Trophoblast cell (in vitro differentiated cells and primary cell): ENCODE results near the gene ANGPTL1.
A peak's percentile ranks its signal among the peaks of the same experiment; 100 is the strongest.

Experiments used
- DNase-seq, 2 donors: peaks; one replicate each; pipeline ENCODE4 v3.0.0-alpha.2; 2016
- H2AFZ ChIP-seq: 2 replicates; pipeline ENCODE4 v1.6.1; 2013; ENCODE audit warnings: low read length, moderate library complexity, mild to moderate bottlenecking; ENCODE audit not compliant: insufficient read depth, poor library complexity
- H2AK5ac ChIP-seq: 2 replicates; pipeline ENCODE4 v1.6.1; 2013; ENCODE audit warnings: mild to moderate bottlenecking, low read length
- H2BK120ac ChIP-seq: 2 replicates; pipeline ENCODE4 v1.6.1; 2013; ENCODE audit warnings: low read length, mild to moderate bottlenecking, moderate library complexity; ENCODE audit not compliant: insufficient read depth, poor library complexity
- H2BK12ac ChIP-seq: 2 replicates; pipeline ENCODE4 v1.6.1; 2013; ENCODE audit warnings: mild to moderate bottlenecking, low read length, moderate library complexity
- H2BK5ac ChIP-seq: 2 replicates; pipeline ENCODE4 v1.6.1; 2013; ENCODE audit warnings: low read length, low read depth, moderate library complexity, mild to moderate bottlenecking; ENCODE audit not compliant: poor library complexity
- H3K14ac ChIP-seq: 2 replicates; pipeline ENCODE4 v1.6.1; 2013; ENCODE audit warnings: mild to moderate bottlenecking, low read length
- H3K18ac ChIP-seq: 2 replicates; pipeline ENCODE4 v1.6.1; 2013; ENCODE audit warnings: mild to moderate bottlenecking, low read length
- H3K23ac ChIP-seq: 2 replicates; pipeline ENCODE4 v1.6.1; 2013; ENCODE audit warnings: low read length
- H3K27ac ChIP-seq: 2 replicates; pipeline ENCODE4 v1.5.1; 2013; ENCODE audit warnings: low read depth, mild to moderate bottlenecking, inconsistent platforms, low read length, moderate library complexity
- H3K27me3 ChIP-seq: 2 replicates; pipeline ENCODE4 v1.6.1; 2013; ENCODE audit warnings: inconsistent platforms, mild to moderate bottlenecking, low read length, moderate library complexity; ENCODE audit not compliant: insufficient read depth
- H3K36me3 ChIP-seq, 2 experiments: 1 replicate in 1 of 2; 2 replicates in 1 of 2; pipeline ENCODE4 v1.6.1; 2013; ENCODE audit warnings: low read length in 2 of 2, mild to moderate bottlenecking in 2 of 2, moderate library complexity in 1 of 2; ENCODE audit not compliant: insufficient read depth in 2 of 2, control insufficient read depth in 1 of 2
- H3K4ac ChIP-seq: 2 replicates; pipeline ENCODE4 v1.6.1; 2013; ENCODE audit warnings: low read depth, mild to moderate bottlenecking, low read length, moderate library complexity
- H3K4me1 ChIP-seq, 2 experiments: 1 replicate in 1 of 2; 2 replicates in 1 of 2; pipeline ENCODE4 v1.6.1; 2013; ENCODE audit warnings: low read length in 2 of 2, mild to moderate bottlenecking in 2 of 2, moderate library complexity in 1 of 2; ENCODE audit not compliant: insufficient read depth in 2 of 2, control insufficient read depth in 1 of 2
- H3K4me2 ChIP-seq: 2 replicates; pipeline ENCODE4 v1.6.1; 2013; ENCODE audit warnings: inconsistent platforms, mild to moderate bottlenecking, low read length, moderate library complexity
- H3K4me3 ChIP-seq: 2 replicates; pipeline ENCODE4 v1.5.1; 2013; ENCODE audit warnings: mild to moderate bottlenecking, low read depth, low read length, inconsistent platforms
- H3K79me1 ChIP-seq: one replicate; pipeline ENCODE4 v1.6.1; 2013; ENCODE audit warnings: low read length
- H3K79me2 ChIP-seq: 2 replicates; pipeline ENCODE4 v1.6.1; 2013; ENCODE audit warnings: low read length, mild to moderate bottlenecking; ENCODE audit not compliant: control insufficient read depth, insufficient read depth, poor library complexity
- H3K9ac ChIP-seq: 2 replicates; pipeline ENCODE4 v1.6.1; 2013; ENCODE audit warnings: mild to moderate bottlenecking, low read length
- H3K9me3 ChIP-seq: 2 replicates; pipeline ENCODE4 v1.6.1; 2013; ENCODE audit warnings: low read depth, mild to moderate bottlenecking, control low read depth, inconsistent platforms, low read length; ENCODE audit not compliant: insufficient read depth
- H4K12ac ChIP-seq: 2 replicates; pipeline ENCODE4 v1.6.1; 2013; ENCODE audit warnings: low read depth, mild to moderate bottlenecking, low read length, moderate library complexity
- H4K8ac ChIP-seq: 2 replicates; pipeline ENCODE4 v1.6.1; 2013; ENCODE audit warnings: low read depth, mild to moderate bottlenecking, low read length, moderate library complexity
- H4K91ac ChIP-seq: one replicate; pipeline ENCODE4 v1.6.1; 2013; ENCODE audit warnings: low read depth, mild to moderate bottlenecking, low read length, moderate library complexity
- WGBS: extraction: QIAGEN DNeasy Blood & Tissue Kit; methylation state at CpG from one replicate; pipeline ENCODE4 v1.1.7; 2013; ENCODE audit warnings: missing lambda C conversion rate; ENCODE audit not compliant: insufficient read length, insufficient coverage; ENCODE audit errors: extremely low coverage; 5-methylcytosine and 5-hydroxymethylcytosine counted together

ANGPTL1 gene

GRCh38 chr1:178810585-178810984 is 60.3 kb downstream of the ANGPTL1 start:
- H3K36me3 ChIP-seq = peaks cover 2 to 4% of the 10 kb centered on the region in 2 experiments
- no peak overlapping the region for H4K91ac ChIP-seq
- no peak overlapping the region for H3K27ac ChIP-seq
- no peak overlapping the region for H2BK5ac ChIP-seq
- H3K9ac ChIP-seq = no peak overlapping the region
- no peak overlapping the region for H3K4me2 ChIP-seq
- H4K8ac ChIP-seq = no peak overlapping the region
- no peaks in the 10 kb centered on the region for H3K79me1 ChIP-seq
- H3K23ac ChIP-seq = no peak overlapping the region
- DNase-seq = no peak
- H4K12ac ChIP-seq = no peak overlapping the region
- H3K14ac ChIP-seq = no peak overlapping the region
- no peaks in the 10 kb centered on the region for H3K4me1 ChIP-seq
- H3K4ac ChIP-seq = no peak overlapping the region
- H2BK12ac ChIP-seq = no peak overlapping the region
- H3K79me2 ChIP-seq = no peaks in the 10 kb centered on the region
- H2BK120ac ChIP-seq = no peak overlapping the region
- no peak overlapping the region for H2AFZ ChIP-seq
- no peak overlapping the region for H3K18ac ChIP-seq
- no peaks in the 10 kb centered on the region for H3K27me3 ChIP-seq
- H2AK5ac ChIP-seq = no peak overlapping the region
- H3K9me3 ChIP-seq = no peaks in the 10 kb centered on the region
- no peak overlapping the region for H3K4me3 ChIP-seq

GRCh38 chr1:178808529-178808928 is 62.3 kb downstream of the ANGPTL1 start:
- Histone ChIP-seq H4K8ac (no peak overlapping the region), H2AK5ac (no peak overlapping the region), H2BK12ac (no peak overlapping the region), H3K27me3 (no peaks in the 10 kb centered on the region), H3K79me1 (no peaks in the 10 kb centered on the region), H3K4me1 (no peaks in the 10 kb centered on the region), H3K4ac (no peak overlapping the region), H3K4me3 (no peak overlapping the region), H2BK5ac (no peak overlapping the region), H3K4me2 (no peak overlapping the region), H2BK120ac (no peak overlapping the region), H3K27ac (no peak overlapping the region), H4K91ac (no peak overlapping the region), H3K9ac (no peak overlapping the region), H3K9me3 (no peaks in the 10 kb centered on the region), H3K36me3 (peaks cover 2 to 4% of the 10 kb centered on the region in 2 experiments), H3K18ac (no peak overlapping the region), H3K23ac (no peak overlapping the region), H3K79me2 (no peaks in the 10 kb centered on the region), H3K14ac (no peak overlapping the region), H2AFZ (no peak overlapping the region), H4K12ac (no peak overlapping the region)
- DNase-seq = no peak
- WGBS = no CpG with 5 or more reads among the region's 3 CpGs

- Histone ChIP-seq H3K14ac (no peak overlapping the region), H3K79me2 (no peaks in the 10 kb centered on the region), H3K4me3 (no peak overlapping the region), H3K9me3 (no peaks in the 10 kb centered on the region), H2BK12ac (no peak overlapping the region), H2BK120ac (no peak overlapping the region), H3K79me1 (no peaks in the 10 kb centered on the region), H2BK5ac (no peak overlapping the region), H3K9ac (no peak overlapping the region), H3K4ac (no peak overlapping the region), H4K8ac (no peak overlapping the region), H4K91ac (no peak overlapping the region), H2AFZ (no peak overlapping the region), H4K12ac (no peak overlapping the region), H3K18ac (no peak overlapping the region), H3K27me3 (no peaks in the 10 kb centered on the region), H2AK5ac (no peak overlapping the region), H3K27ac (no peak overlapping the region), H3K4me2 (no peak overlapping the region), H3K4me1 (no peaks in the 10 kb centered on the region), H3K23ac (no peak overlapping the region), H3K36me3 (peaks cover 2 to 4% of the 10 kb centered on the region in 2 experiments)
- no peak for DNase-seq
- no CpG with 5 or more reads among the region's 9 CpGs for WGBS
Observed at GRCh38 chr1:178806665-178807300, 64.1 kb downstream of the ANGPTL1 start.

GRCh38 chr1:178802873-178803272 is 68.0 kb downstream of the ANGPTL1 start:
- no peaks in the 10 kb centered on the region for H3K79me2 ChIP-seq
- H2AFZ ChIP-seq = no peak overlapping the region
- no peaks in the 10 kb centered on the region for H3K4me1 ChIP-seq
- no peak overlapping the region for H3K23ac ChIP-seq
- DNase-seq = peak in 1 of 2 donors; percentile 23
- no peaks in the 10 kb centered on the region for H3K79me1 ChIP-seq
- H3K18ac ChIP-seq = no peak overlapping the region
- no peaks in the 10 kb centered on the region for H3K36me3 ChIP-seq
- H3K9ac ChIP-seq = no peak overlapping the region
- H3K4me2 ChIP-seq = no peak overlapping the region
- no peak overlapping the region for H2BK12ac ChIP-seq
- H3K4me3 ChIP-seq = no peak overlapping the region
- no peak overlapping the region for H3K27ac ChIP-seq
- H2BK120ac ChIP-seq = no peak overlapping the region
- no peak overlapping the region for H2AK5ac ChIP-seq
- no peak overlapping the region for H3K14ac ChIP-seq
- H4K91ac ChIP-seq = no peak overlapping the region
- no peak overlapping the region for H2BK5ac ChIP-seq
- no peaks in the 10 kb centered on the region for H3K27me3 ChIP-seq
- H3K9me3 ChIP-seq = no peaks in the 10 kb centered on the region
- H4K8ac ChIP-seq = no peak overlapping the region
- H4K12ac ChIP-seq = no peak overlapping the region
- H3K4ac ChIP-seq = no peak overlapping the region
- WGBS = no CpG with 5 or more reads among the region's 3 CpGs
